MM.1S (cell line): Measurements from ENCODE around the gene RGL2.
"Not testable (repeated sequence)": the region's sequence is repeated elsewhere in the genome, so short reads cannot be mapped to it uniquely, and the experiment has no call there.

Experiments used
- DNase-seq: peaks from one replicate; pipeline ENCODE4 v3.0.0-alpha.2; 2015
- H2AFZ ChIP-seq: fragments of 300-600 bp; sonication (generic); 2 replicates; pipeline ENCODE4 v1.6.0; 2016; ENCODE audit warnings: antibody characterized with exemption, low read length
- H3F3A ChIP-seq: fragments of 300-600 bp; sonication (generic); 2 replicates; pipeline ENCODE4 v1.6.1; 2016; ENCODE audit warnings: mild to moderate bottlenecking, antibody characterized with exemption, low read length, moderate library complexity, mixed read lengths; ENCODE audit not compliant: insufficient read depth
- H3K27ac ChIP-seq: fragments of 300-600 bp; sonication (generic); 2 replicates; pipeline ENCODE4 v1.5.1; 2016; ENCODE audit warnings: mild to moderate bottlenecking, low read length
- H3K27me3 ChIP-seq: fragments of 300-600 bp; sonication (generic); replicated peaks from 2 replicates; pipeline ENCODE4 v1.6.0; 2016; ENCODE audit warnings: low read length; ENCODE audit not compliant: insufficient read depth
- H3K36me3 ChIP-seq: fragments of 300-600 bp; sonication (generic); replicated peaks from 2 replicates; pipeline ENCODE4 v1.6.1; 2016; ENCODE audit warnings: mild to moderate bottlenecking, low read length, mixed read lengths; ENCODE audit not compliant: insufficient read depth
- H3K4me1 ChIP-seq: fragments of 300-600 bp; sonication (generic); 2 replicates; pipeline ENCODE4 v1.6.1; 2016; ENCODE audit warnings: low read length, mixed read lengths
- H3K4me2 ChIP-seq: fragments of 300-600 bp; sonication (generic); 2 replicates; pipeline ENCODE4 v1.6.0; 2016; ENCODE audit warnings: low read depth, low read length
- H3K4me3 ChIP-seq: fragments of 300-600 bp; sonication (generic); 2 replicates; pipeline ENCODE4 v1.5.1; 2016; ENCODE audit warnings: low read length, mixed read lengths
- H3K79me2 ChIP-seq: fragments of 300-600 bp; sonication (generic); 2 replicates; pipeline ENCODE4 v1.6.1; 2016; ENCODE audit warnings: mixed run types, low read length, mixed read lengths
- H3K9ac ChIP-seq: fragments of 300-600 bp; sonication (generic); 2 replicates; pipeline ENCODE4 v1.6.1; 2016; ENCODE audit warnings: low read length, mixed read lengths
- H3K9me2 ChIP-seq: fragments of 300-600 bp; sonication (generic); replicated peaks from 2 replicates; pipeline ENCODE4 v1.6.1; 2016; ENCODE audit warnings: mild to moderate bottlenecking, low read length, mixed read lengths; ENCODE audit not compliant: insufficient read depth
- H3K9me3 ChIP-seq: fragments of 300-600 bp; sonication (generic); replicated peaks from 2 replicates; pipeline ENCODE4 v1.6.1; 2016; ENCODE audit warnings: mild to moderate bottlenecking, low read length, mixed read lengths; ENCODE audit not compliant: insufficient read depth
- H4K20me1 ChIP-seq: fragments of 300-600 bp; sonication (generic); 2 replicates; pipeline ENCODE4 v1.6.1; 2016; ENCODE audit warnings: mild to moderate bottlenecking, low read length, moderate library complexity, mixed read lengths; ENCODE audit not compliant: insufficient read depth
- CTCF ChIP-seq: fragments of 300-600 bp; sonication (generic); IDR thresholded peaks from 2 replicates; pipeline ENCODE4 v1.5.1; 2016; ENCODE audit warnings: antibody characterized with exemption, low read length, mixed read lengths
- EZH2 ChIP-seq: fragments of 300-600 bp; sonication (generic); optimal IDR thresholded peaks from 2 replicates; pipeline ENCODE3; 2017; ENCODE audit warnings: low read depth, mild to moderate bottlenecking, antibody characterized with exemption, low read length, mixed read lengths
- EZH2phosphoT487 ChIP-seq: fragments of 300-600 bp; sonication (generic); IDR thresholded peaks from 2 replicates; pipeline ENCODE4 v1.6.1; 2018; ENCODE audit warnings: antibody characterized with exemption, low read length

RGL2 gene

GRCh38 chr6:33288921-33289783 lies 9.6 kb downstream of the RGL2 start, which contains the start of the genes PFDN6 and WDR46:
Gene PFDN6, plus strand, starts transcription at chr6:33289601. Its CDS starts 256 bp downstream, at chr6:33289857.
Gene WDR46, minus strand, starts transcription at chr6:33289239. Its CDS starts 69 bp downstream, at chr6:33289170.
- peaks cover 52% of the 10 kb centered on the region for H3K79me2 ChIP-seq
- no peaks in the 10 kb centered on the region for H3K9me3 ChIP-seq
- H4K20me1 ChIP-seq, result no peaks in the 10 kb centered on the region
- TF ChIP-seq EZH2, result no peak
- no peak for TF ChIP-seq EZH2phosphoT487
- TF ChIP-seq CTCF, result no peak
- peaks cover 20% of the 10 kb centered on the region; the same call in 1 of the 2 replicates for H3K4me1 ChIP-seq
- H3K27me3 ChIP-seq, result no peaks in the 10 kb centered on the region
- H3K9ac ChIP-seq, result peak within 1 kb of the TSS; percentile 91
- peak within 1 kb of the TSS; percentile 89 for H3K4me2 ChIP-seq
- peak; percentile 89 for DNase-seq
- peak within 1 kb of the TSS; percentile 16; the same call in 1 of the 2 replicates for H3K27ac ChIP-seq
- no peaks in the 10 kb centered on the region; the same call in 1 of the 2 replicates for H3F3A ChIP-seq
- no peaks in the 10 kb centered on the region for H3K9me2 ChIP-seq
- H2AFZ ChIP-seq, result peak within 1 kb of the TSS; percentile 95
- 0 out of 2 replicates have a peak, but pooled peaks cover 6% of the 10 kb centered on the region for H3K36me3 ChIP-seq
- peak within 1 kb of the TSS; percentile 99 for H3K4me3 ChIP-seq

GRCh38 chr6:33288141-33288920 lies 10.4 kb downstream of the RGL2 start:
- Histone ChIP-seq H4K20me1 (no peaks in the 10 kb centered on the region), H3K9me2 (no peaks in the 10 kb centered on the region), H3K36me3 (0 out of 2 replicates have a peak, but pooled peaks cover 6% of the 10 kb centered on the region), H3K9me3 (no peaks in the 10 kb centered on the region), H3K27ac (no peak overlapping the region), H2AFZ (peak overlapping the region; percentile 95), H3K4me1 (peaks cover 20% of the 10 kb centered on the region; the same call in 1 of the 2 replicates), H3K79me2 (peaks cover 52% of the 10 kb centered on the region), H3K27me3 (no peaks in the 10 kb centered on the region), H3K4me2 (peak overlapping the region; percentile 89), H3K4me3 (peak overlapping the region; percentile 99), H3F3A (no peaks in the 10 kb centered on the region; the same call in 1 of the 2 replicates), H3K9ac (peak overlapping the region; percentile 91)
- DNase-seq, result no peak
- TF ChIP-seq CTCF, result no peak
- no peak for TF ChIP-seq EZH2phosphoT487
- TF ChIP-seq EZH2, result no peak

- H3K4me1 ChIP-seq, result peaks cover 20% of the 10 kb centered on the region; the same call in 1 of the 2 replicates
- no peaks in the 10 kb centered on the region for H3K9me2 ChIP-seq
- no peaks in the 10 kb centered on the region for H3K27me3 ChIP-seq
- H3K4me2 ChIP-seq, result no peak overlapping the region
- H2AFZ ChIP-seq, result no peak overlapping the region
- H3K9me3 ChIP-seq, result no peaks in the 10 kb centered on the region
- H3F3A ChIP-seq, result no peaks in the 10 kb centered on the region; the same call in 1 of the 2 replicates
- 0 out of 2 replicates have a peak, but pooled peaks cover 6% of the 10 kb centered on the region for H3K36me3 ChIP-seq
- H3K27ac ChIP-seq, result no peak overlapping the region
- no peak overlapping the region for H3K4me3 ChIP-seq
- no peak overlapping the region for H3K9ac ChIP-seq
- no peaks in the 10 kb centered on the region for H4K20me1 ChIP-seq
- no peak for DNase-seq
- H3K79me2 ChIP-seq, result peaks cover 52% of the 10 kb centered on the region
- TF ChIP-seq EZH2phosphoT487 (no peak), EZH2 (no peak), CTCF (no peak)
These were observed 11.5 kb downstream of the RGL2 start for GRCh38 chr6:33286946-33287914.

GRCh38 chr6:33285214-33285613 lies 13.5 kb downstream of the RGL2 start:
- H3K9me2 ChIP-seq, H3K9ac ChIP-seq, H3F3A ChIP-seq, H3K4me3 ChIP-seq, H3K27me3 ChIP-seq, H3K36me3 ChIP-seq, H3K9me3 ChIP-seq, H2AFZ ChIP-seq, DNase-seq, H4K20me1 ChIP-seq, H3K27ac ChIP-seq, H3K4me2 ChIP-seq: not testable (repeated sequence)
- peaks cover 12% of the 10 kb centered on the region; the same call in 1 of the 2 replicates for H3K4me1 ChIP-seq
- H3K79me2 ChIP-seq, result peaks cover 35% of the 10 kb centered on the region
